Activated naive CD4-positive, alpha-beta T cell treated with anti-CD3 and anti-CD28 coated beads for 36 hours (primary cell): ENCODE measurements around the gene IARS2. TPM values are rescaled to one million over a fixed set of nuclear protein-coding genes. Genes with fewer than 3 reads are reported as not detected.

Experiments used
- CTCF ChIA-PET: fragments of 350-600 bp; sonication (Branson Sonifier 250); formaldehyde crosslinking; loops from one replicate; lab custom pipeline; 2021; ENCODE audit warnings: antibody characterized with exemption; lab: Charles Lee
- DNase-seq: peaks from one replicate; pipeline ENCODE4 v3.0.0-alpha.2; 2020
- H3K27ac Mint-ChIP-seq: one replicate; pipeline ENCODE4 v1.8.0; 2021; ENCODE audit warnings: mild to moderate bottlenecking, mixed read lengths
- H3K27me3 Mint-ChIP-seq: one replicate; pipeline ENCODE4 v1.8.0; 2021; ENCODE audit warnings: low read depth, mixed read lengths
- H3K36me3 Mint-ChIP-seq: one replicate; pipeline ENCODE4 v1.8.0; 2021; ENCODE audit warnings: low read depth, mixed read lengths
- H3K4me1 Mint-ChIP-seq: one replicate; pipeline ENCODE4 v1.8.0; 2021; ENCODE audit warnings: low read depth, mixed read lengths
- H3K4me3 Mint-ChIP-seq: one replicate; pipeline ENCODE4 v1.8.0; 2021; ENCODE audit warnings: mild to moderate bottlenecking, moderate library complexity, mixed read lengths
- H3K9me3 Mint-ChIP-seq: one replicate; pipeline ENCODE4 v1.8.0; 2021; ENCODE audit warnings: mixed read lengths
- intact Hi-C: fragments of 100-400 bp; cut with micrococcal nuclease; formaldehyde crosslinking; loops from one replicate; pipeline ENCODE4 v1.15.1; 2023
- microRNA-seq: library from miRNA; unstranded; fragments of <30 nt; microRNA quantifications from one replicate; pipeline ENCODE4 v1.2.0, GENCODE V29; 2022; ENCODE audit warnings: borderline microRNAs expressed, borderline replicate concordance
- total RNA-seq, 2 experiments: library from RNA; stranded (reverse); gene quantifications; one replicate each; pipeline ENCODE4 v1.2.3, GENCODE V29; 2021

The IARS2 gene
- total RNA-seq, 2 experiments from 2014 or later = 59.7 to 60.3 TPM

DNA sequence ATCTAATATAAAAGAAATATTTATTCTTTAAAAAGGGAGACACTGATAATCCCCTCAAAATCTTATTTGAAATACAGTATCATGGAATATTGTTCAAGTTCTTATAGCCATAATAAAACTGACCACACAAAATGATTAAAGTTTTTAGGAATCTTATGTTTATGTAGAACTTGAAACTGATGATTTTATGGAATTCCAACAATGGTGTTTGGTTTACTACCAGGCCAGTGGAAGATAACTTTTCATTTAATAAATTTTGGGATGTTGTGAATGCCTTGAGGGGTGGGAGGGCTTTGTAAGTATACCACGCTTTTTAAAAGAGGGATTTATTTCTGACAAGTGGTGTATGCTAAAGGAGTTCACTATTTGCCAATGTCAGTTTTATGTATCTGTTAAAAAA is 90.6 kb downstream of the IARS2 start:
- peaks cover 29% of the 10 kb centered on the region for H3K36me3 Mint-ChIP-seq
- no peaks in the 10 kb centered on the region for H3K27me3 Mint-ChIP-seq
- CTCF ChIA-PET = no interaction called here

DNA sequence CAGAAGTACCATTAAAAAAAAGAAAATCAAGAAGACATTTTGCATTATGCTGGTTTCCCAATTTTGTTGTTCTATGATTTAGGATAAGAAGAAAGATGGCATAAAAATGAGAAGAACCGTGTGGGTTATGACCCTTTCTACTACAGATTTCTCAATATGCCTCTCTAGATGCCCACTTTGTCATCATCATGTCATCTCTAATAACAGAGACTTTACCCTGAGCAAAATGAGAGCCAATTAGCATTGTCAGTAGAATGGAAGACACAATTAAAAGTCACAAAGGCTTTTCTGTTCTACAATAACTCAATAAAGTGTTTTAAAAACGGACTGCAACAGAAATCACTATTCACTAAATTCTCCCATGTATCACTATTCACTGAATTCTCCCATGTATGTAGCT is 92.8 kb downstream of the IARS2 start:
- DNase-seq = no peak
- Mint-ChIP-seq H3K4me3 (no peak overlapping the region), H3K27me3 (no peaks in the 10 kb centered on the region), H3K36me3 (peaks cover 16% of the 10 kb centered on the region), H3K27ac (no peak overlapping the region), H3K9me3 (no peaks in the 10 kb centered on the region), H3K4me1 (no peaks in the 10 kb centered on the region)
- intact Hi-C loops = no loop called here
- CTCF ChIA-PET = interaction anchor here (0.7 kb wide), 1 partner anchor 1143 kb away, joined by 4 read pairs; no protein-coding TSS in a partner anchor

More for the DNA sequence above, 90.6 kb downstream of the IARS2 start:
- H3K27ac Mint-ChIP-seq = no peak overlapping the region
- H3K4me3 Mint-ChIP-seq = no peak overlapping the region
- DNase-seq = no peak
- intact Hi-C loops = no loop called here
- no peaks in the 10 kb centered on the region for H3K4me1 Mint-ChIP-seq
- no peaks in the 10 kb centered on the region for H3K9me3 Mint-ChIP-seq

GRCh38 chr1:220188538-220188937 is 94.6 kb downstream of the IARS2 start:
- H3K9me3 Mint-ChIP-seq = no peaks in the 10 kb centered on the region
- H3K27ac Mint-ChIP-seq = no peak overlapping the region
- no peaks in the 10 kb centered on the region for H3K27me3 Mint-ChIP-seq
- H3K4me1 Mint-ChIP-seq = no peaks in the 10 kb centered on the region
- CTCF ChIA-PET = interaction anchor here (1.1 to 1.6 kb wide), 2 partner anchors 108 to 545 kb away, joined by 4 to 6 read pairs; no protein-coding TSS in a partner anchor
- no peak for DNase-seq
- H3K36me3 Mint-ChIP-seq = peaks cover 17% of the 10 kb centered on the region
- intact Hi-C loops = no loop called here
- no peak overlapping the region for H3K4me3 Mint-ChIP-seq

DNA sequence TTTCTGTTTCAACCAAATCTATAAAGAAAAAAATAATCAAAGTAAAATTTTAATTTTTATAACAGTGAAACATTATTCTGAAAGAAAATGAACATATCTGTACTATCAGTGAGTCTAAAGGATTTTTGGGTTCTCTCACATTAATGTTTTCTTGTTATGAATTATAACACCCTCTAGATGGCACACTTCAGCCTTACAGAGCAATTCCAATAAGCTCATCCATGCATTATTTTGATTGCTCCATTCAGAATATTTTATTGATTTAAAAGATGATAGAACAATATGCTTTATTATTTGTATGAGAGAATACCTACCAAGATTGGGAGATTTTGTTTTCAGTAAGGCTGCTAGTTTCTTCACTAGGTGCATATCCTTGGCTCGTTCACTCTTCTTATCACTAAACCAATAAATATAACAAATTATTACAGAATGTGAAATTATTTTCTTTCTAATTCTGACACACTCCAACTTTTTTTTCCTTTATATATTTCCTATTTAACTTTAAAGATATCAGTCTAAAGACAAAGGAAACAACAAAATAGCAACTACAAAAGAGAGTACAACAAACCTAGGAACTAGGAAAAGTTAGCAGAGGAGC is 95.9 kb downstream of the IARS2 start:
- H3K27me3 Mint-ChIP-seq = no peaks in the 10 kb centered on the region
- no peak overlapping the region for H3K4me3 Mint-ChIP-seq
- no peaks in the 10 kb centered on the region for H3K4me1 Mint-ChIP-seq
- H3K27ac Mint-ChIP-seq = no peak overlapping the region
- intact Hi-C loops = loop anchor here (1.0 kb wide), 2 partner anchors 543 to 586 kb away; no protein-coding TSS in a partner anchor
- H3K9me3 Mint-ChIP-seq = no peaks in the 10 kb centered on the region
- peaks cover 20% of the 10 kb centered on the region for H3K36me3 Mint-ChIP-seq
- CTCF ChIA-PET = interaction anchor here (0.5 to 1.9 kb wide), 10 partner anchors 27 to 544 kb away, joined by 3 to 7 read pairs (median 4); no protein-coding TSS in a partner anchor
- no peak for DNase-seq

DNA sequence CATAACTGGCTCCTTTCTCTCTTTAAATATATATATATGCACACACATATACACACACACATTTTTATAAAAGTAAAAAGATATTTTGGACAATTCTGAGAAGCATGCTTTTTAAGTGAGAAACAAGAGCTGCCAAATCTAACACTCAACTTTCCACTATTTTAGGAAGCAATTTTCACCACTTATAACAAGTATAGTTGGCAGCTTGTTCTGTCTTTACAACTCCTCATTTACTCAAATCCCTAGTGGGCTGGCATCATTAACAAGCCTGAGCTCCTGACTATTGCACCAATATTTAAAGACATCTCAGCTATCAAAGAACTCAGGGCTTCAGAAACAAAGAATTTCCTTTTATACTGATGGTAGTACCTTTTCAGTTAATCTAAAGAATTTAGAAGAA is 101.8 kb downstream of the IARS2 start:
- DNase-seq = no peak
- H3K36me3 Mint-ChIP-seq = peaks cover 11% of the 10 kb centered on the region
- intact Hi-C loops = no loop called here
- CTCF ChIA-PET = interaction anchor here (0.6 to 1.7 kb wide), 3 partner anchors 13 to 538 kb away, joined by 3 to 5 read pairs (median 4); no protein-coding TSS in a partner anchor
- H3K27me3 Mint-ChIP-seq = no peaks in the 10 kb centered on the region
- no peak overlapping the region for H3K27ac Mint-ChIP-seq
- H3K4me1 Mint-ChIP-seq = no peaks in the 10 kb centered on the region
- H3K9me3 Mint-ChIP-seq = no peaks in the 10 kb centered on the region
- no peak overlapping the region for H3K4me3 Mint-ChIP-seq

Small RNAs within 50 kb of the gene (microRNA-seq; reads per million reads assigned to microRNA genes)
- gene MIR194-1 (not detected), gene MIR215 (not detected)

Other genes with a start within 250 kb of the IARS2 start
- gene SLC30A10, start 165.6 kb upstream of the IARS2 start, total RNA-seq = not detected
- 100 to 1,000 TPM; 227 to 229 TPM for gene EPRS1, start 47.6 kb upstream of the IARS2 start, total RNA-seq
- gene BPNT1, start 4.3 kb upstream of the IARS2 start, total RNA-seq = 10 to 100 TPM; 18.5 to 21.3 TPM
- 10 to 100 TPM; 37.3 to 39.6 TPM for gene RAB3GAP2, start 178.3 kb downstream of the IARS2 start, total RNA-seq